ENCODE results near the gene TOR1B.

TOR1B gene

GRCh38 chr9:129803676-129804060 is 684 bp downstream of the TOR1B start:
- in situ Hi-C loops (cut with MboI; ENCODE audit: low pct_unique_long_range_greater_than_20kb, low sequenced_read_pairs): no loop called here
- peak; percentile 38 for DNase-seq

- in situ Hi-C loops (cut with MboI; ENCODE audit: low pct_unique_long_range_greater_than_20kb, low sequenced_read_pairs): no loop called here
- DNase-seq: peak; percentile 96
Measured at GRCh38 chr9:129806061-129806460, 3.1 kb downstream of the TOR1B start.

- DNase-seq: no peak
- in situ Hi-C loops (cut with MboI; ENCODE audit: low pct_unique_long_range_greater_than_20kb, low sequenced_read_pairs): no loop called here
Measured at GRCh38 chr9:129809346-129809745, 6.4 kb downstream of the TOR1B start.

- no peak for DNase-seq
- in situ Hi-C loops (cut with MboI; ENCODE audit: low pct_unique_long_range_greater_than_20kb, low sequenced_read_pairs): no loop called here
Measured at GRCh38 chr9:129810116-129810515, 7.1 kb downstream of the TOR1B start.

- DNase-seq: no peak
- in situ Hi-C loops (cut with MboI; ENCODE audit: low pct_unique_long_range_greater_than_20kb, low sequenced_read_pairs): no loop called here
Measured at GRCh38 chr9:129810788-129811187, 7.8 kb downstream of the TOR1B start.

GRCh38 chr9:129811967-129812363 is 9.0 kb downstream of the TOR1B start:
- no peak for DNase-seq
- in situ Hi-C loops (cut with MboI; ENCODE audit: low pct_unique_long_range_greater_than_20kb, low sequenced_read_pairs): no loop called here

- in situ Hi-C loops (cut with MboI; ENCODE audit: low pct_unique_long_range_greater_than_20kb, low sequenced_read_pairs): no loop called here
- DNase-seq: no peak
Measured at GRCh38 chr9:129812385-129812784, 9.4 kb downstream of the TOR1B start.

GRCh38 chr9:129813661-129814060 is 10.7 kb downstream of the TOR1B start:
- in situ Hi-C loops (cut with MboI; ENCODE audit: low pct_unique_long_range_greater_than_20kb, low sequenced_read_pairs): no loop called here

GRCh38 chr9:129814432-129815223 is 11.6 kb downstream of the TOR1B start:
- no peak for DNase-seq
- in situ Hi-C loops (cut with MboI; ENCODE audit: low pct_unique_long_range_greater_than_20kb, low sequenced_read_pairs): no loop called here

More at GRCh38 chr9:129813661-129814060, 10.7 kb downstream of the TOR1B start:
- DNase-seq: no peak

- no peak for DNase-seq
Measured at GRCh38 chr9:129815278-129815677, 12.3 kb downstream of the TOR1B start.

GRCh38 chr9:129816501-129817435 is 13.8 kb downstream of the TOR1B start:
- peak; percentile 19 for DNase-seq
- in situ Hi-C loops (cut with MboI; ENCODE audit: low pct_unique_long_range_greater_than_20kb, low sequenced_read_pairs): no loop called here

More at GRCh38 chr9:129815278-129815677, 12.3 kb downstream of the TOR1B start:
- in situ Hi-C loops (cut with MboI; ENCODE audit: low pct_unique_long_range_greater_than_20kb, low sequenced_read_pairs): no loop called here

- peak; percentile 57 for DNase-seq
- in situ Hi-C loops (cut with MboI; ENCODE audit: low pct_unique_long_range_greater_than_20kb, low sequenced_read_pairs): no loop called here
Measured at GRCh38 chr9:129822898-129823541, 20.0 kb downstream of the TOR1B start.

GRCh38 chr9:129823542-129823934 is 20.6 kb downstream of the TOR1B start:
- no peak for DNase-seq
- in situ Hi-C loops (cut with MboI; ENCODE audit: low pct_unique_long_range_greater_than_20kb, low sequenced_read_pairs): no loop called here

- in situ Hi-C loops (cut with MboI; ENCODE audit: low pct_unique_long_range_greater_than_20kb, low sequenced_read_pairs): no loop called here
- DNase-seq: peak; percentile 96
Measured at GRCh38 chr9:129823935-129824601, 21.1 kb downstream of the TOR1B start, which contains the start of gene TOR1A. Gene TOR1A (minus strand): TSS chr9:129824136. CDS start chr9:129824085, 51 bp downstream.

- no peak for DNase-seq
Measured at GRCh38 chr9:129826344-129826743, 23.4 kb downstream of the TOR1B start.

GRCh38 chr9:129826759-129827158 is 23.8 kb downstream of the TOR1B start:
- no peak for DNase-seq
- in situ Hi-C loops (cut with MboI; ENCODE audit: low pct_unique_long_range_greater_than_20kb, low sequenced_read_pairs): no loop called here

More at GRCh38 chr9:129826344-129826743, 23.4 kb downstream of the TOR1B start:
- in situ Hi-C loops (cut with MboI; ENCODE audit: low pct_unique_long_range_greater_than_20kb, low sequenced_read_pairs): no loop called here

GRCh38 chr9:129828051-129828450 is 25.1 kb downstream of the TOR1B start:
- peak; percentile 78 for DNase-seq
- in situ Hi-C loops (cut with MboI; ENCODE audit: low pct_unique_long_range_greater_than_20kb, low sequenced_read_pairs): no loop called here

GRCh38 chr9:129828969-129829368 is 26.0 kb downstream of the TOR1B start:
- DNase-seq: no peak
- in situ Hi-C loops (cut with MboI; ENCODE audit: low pct_unique_long_range_greater_than_20kb, low sequenced_read_pairs): no loop called here

GRCh38 chr9:129832982-129833381 is 30.0 kb downstream of the TOR1B start:
- in situ Hi-C loops (cut with MboI; ENCODE audit: low pct_unique_long_range_greater_than_20kb, low sequenced_read_pairs): no loop called here
- no peak for DNase-seq

Measured in KBM-7 (cell line).